HG02588 (cell line): ENCODE results near the gene ARHGEF4.

Experiments used
- ATAC-seq: cut with Tn5 transposase; IDR thresholded peaks from one replicate; pipeline ENCODE4 v1.9.1; 2021; ENCODE audit warnings: mild to moderate bottlenecking, moderate library complexity; ENCODE audit not compliant: unreplicated experiment

ARHGEF4 gene

DNA sequence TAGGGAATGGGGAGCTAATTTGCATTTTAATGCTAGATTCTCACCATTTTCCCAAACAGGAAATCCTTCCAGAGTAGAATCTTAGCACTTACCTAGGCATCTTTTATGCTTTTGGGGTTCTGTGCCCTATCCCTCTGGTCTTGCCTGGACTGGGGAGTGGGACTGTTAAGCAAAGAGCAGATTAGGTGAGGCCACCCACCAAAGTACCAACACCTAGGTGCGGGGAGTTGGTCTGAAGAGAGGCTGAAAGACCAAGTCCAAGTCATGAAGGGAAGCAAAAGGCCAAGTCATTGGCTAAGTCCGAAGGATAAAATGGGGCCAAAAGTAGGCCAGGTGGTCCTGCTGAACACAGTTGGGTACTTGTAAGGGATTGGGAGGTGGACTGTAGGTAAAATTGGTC is 169.8 kb downstream of the ARHGEF4 start:
- no peak for ATAC-seq

DNA sequence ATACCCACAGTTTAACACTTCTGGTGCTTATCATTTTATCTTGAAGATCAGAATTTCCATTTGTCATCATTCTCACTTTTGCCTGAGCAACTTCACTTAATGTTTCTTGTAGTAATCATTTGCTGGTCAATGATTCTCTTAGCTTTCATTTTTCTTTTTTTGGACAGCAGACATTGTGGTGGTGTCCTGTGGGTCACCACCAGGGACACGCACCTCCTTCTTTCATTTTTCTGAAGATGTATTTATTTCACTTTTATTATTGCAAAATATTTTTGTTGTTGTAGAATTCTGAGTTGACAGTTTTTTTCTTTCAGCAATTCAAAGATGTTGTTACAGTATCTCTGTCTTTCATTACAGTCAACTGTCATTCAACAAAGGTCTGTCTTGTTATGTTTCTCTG is 172.3 kb downstream of the ARHGEF4 start:
- ATAC-seq: no peak

DNA sequence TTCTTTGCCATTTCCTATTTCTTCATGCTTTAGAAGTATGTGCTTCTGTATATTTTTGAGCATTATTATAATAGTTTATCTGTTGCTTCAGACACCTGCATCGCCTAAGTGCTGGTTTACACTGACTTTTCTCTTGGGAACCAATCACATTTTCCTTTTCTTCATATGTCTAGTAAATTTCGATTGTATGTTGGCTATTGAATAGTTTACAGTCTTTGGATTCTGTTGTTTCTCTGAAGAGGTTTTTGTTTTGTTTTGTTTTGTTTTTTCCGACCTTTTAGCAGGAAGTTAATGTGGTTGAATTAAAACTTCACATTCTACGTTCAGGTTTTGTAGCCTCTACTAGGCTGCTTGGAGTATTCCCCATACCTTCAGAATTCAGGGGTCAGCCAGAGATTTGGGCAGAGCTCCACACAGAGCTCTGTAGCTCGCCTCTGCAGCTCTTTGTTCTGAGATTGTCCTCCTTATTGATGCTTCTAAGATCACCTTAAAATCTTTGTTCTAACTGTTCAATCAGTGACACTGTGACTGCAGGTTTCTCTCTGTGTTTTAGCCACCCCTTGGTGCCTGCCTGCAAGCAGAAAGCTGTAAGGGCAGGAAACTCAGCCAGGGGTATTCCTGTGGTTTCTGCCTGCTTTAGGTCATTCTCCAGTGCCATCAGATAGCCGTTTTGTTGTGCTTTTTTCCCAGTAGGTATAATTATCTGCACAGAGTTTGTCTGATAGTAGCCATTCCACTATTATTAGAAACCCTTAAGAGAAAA is 173.2 kb downstream of the ARHGEF4 start:
- no peak for ATAC-seq

DNA sequence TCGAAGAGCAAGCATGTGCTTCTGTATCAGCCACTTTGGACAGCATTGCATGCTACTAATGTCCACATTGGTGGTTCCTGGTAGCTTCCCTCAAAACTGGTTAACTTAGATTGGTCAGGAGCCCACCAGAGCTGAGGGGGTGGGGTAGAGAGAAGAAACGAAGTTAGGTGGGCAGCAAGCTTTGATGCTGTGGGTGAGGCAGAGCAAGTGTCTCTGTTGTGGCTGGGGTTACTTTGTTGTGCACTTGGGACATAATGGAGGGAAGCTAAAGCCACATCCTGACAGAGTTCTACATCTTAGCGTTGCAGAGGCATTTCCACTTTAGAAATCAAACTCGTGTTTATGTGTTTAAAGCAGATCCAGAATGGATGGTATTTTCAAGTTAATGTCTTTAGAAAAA is 173.9 kb downstream of the ARHGEF4 start:
- ATAC-seq: no peak

DNA sequence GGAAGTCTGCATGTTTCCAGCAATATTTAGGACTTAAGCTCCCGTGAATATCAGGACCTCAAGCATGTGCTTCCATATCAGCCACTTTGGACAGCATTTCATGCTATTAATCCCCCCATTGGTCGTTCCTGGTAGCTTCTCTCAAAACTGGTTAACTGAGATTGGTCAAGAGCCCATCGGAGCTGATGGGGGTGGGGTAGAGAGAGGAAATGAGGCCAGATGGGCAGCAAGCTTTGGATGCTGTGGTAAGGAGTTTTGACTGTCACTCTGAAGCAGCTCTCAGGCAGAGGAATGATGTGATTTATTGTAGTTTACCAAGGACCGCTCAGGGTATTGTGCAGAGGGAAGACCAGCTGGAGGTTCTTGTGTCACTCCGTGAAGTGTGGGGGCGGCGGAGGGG is 174.8 kb downstream of the ARHGEF4 start:
- ATAC-seq: no peak

DNA sequence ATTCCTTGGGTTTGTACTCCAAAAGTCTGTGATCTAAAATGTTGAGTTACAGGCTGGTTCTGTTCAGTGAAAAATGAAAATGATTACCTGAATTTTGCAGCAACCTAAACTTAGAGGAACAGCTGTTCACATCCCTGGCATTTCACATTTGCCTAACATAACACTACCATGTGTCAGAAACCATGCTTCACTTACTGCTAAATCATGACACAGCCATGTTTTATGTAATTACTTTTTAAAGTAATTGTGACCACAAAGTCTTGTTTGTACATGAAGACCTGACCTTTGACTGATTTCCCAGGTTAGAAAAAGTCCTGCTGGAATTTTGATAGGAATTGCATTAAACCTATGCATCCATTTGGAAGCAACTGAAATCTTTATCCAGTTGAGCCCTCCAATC is 177.4 kb downstream of the ARHGEF4 start:
- ATAC-seq: no peak

DNA sequence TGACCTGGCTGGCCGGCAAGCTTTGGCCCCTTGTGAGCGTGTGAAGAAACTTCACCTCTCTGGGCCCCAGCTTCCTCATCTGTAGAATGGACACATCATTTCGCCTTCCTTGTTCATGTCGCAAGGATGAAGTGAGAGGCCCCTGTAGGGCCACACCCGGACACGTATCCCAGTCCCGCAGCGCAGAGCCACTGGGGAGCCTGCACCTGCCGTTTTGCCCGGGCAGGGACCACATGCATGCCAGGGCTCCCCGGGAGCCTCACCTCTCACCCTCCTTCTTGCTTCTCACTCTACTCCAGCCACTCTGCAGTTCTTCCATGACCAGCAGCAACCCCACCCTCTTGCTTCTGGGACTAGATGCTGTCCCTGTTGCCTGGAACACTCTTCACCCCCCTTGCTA is 179.1 kb downstream of the ARHGEF4 start:
- no peak for ATAC-seq

DNA sequence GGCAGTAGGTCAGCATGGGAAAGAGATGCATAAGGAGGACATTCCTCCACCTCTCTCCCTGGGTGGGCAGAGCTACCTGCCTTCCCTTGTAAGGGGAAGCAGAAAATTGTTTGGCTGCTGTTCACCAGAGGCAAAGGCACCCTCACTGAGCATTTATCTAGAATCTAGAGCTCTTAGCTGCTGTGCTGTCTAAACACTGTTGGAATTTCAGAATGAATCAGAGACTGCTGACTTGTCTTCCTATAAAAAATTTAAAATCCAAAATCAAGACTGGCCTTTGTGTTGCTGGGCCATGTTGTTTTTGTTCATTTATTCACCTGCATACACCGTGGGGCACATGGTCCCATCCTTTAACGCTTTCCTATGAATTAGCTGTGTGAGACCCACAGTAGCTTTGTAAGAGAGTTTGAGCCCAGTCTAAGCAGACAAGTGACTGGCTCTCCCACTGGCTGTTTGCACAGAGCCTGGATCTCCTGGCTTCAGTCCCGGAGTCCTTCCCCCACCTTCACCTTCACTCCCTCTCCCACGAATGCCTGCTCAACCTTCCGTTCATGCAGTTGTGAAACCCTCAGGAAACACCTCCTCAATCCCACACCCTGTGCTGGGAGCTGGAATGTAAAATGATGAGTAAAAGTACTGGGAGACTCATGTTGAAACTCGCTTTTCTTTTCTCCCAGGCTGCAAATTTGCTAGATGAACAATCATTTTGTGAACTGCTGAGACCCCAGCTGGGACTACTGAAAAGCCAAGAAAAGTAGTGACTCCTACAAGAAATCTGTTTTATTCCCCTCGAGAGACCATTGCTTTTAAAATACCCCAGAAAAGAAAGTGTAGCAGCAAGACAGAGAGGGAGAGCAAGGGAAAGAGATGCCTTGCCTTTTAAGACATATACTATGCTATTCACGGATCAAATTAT is 180.4 kb downstream of the ARHGEF4 start:
- no peak for ATAC-seq

DNA sequence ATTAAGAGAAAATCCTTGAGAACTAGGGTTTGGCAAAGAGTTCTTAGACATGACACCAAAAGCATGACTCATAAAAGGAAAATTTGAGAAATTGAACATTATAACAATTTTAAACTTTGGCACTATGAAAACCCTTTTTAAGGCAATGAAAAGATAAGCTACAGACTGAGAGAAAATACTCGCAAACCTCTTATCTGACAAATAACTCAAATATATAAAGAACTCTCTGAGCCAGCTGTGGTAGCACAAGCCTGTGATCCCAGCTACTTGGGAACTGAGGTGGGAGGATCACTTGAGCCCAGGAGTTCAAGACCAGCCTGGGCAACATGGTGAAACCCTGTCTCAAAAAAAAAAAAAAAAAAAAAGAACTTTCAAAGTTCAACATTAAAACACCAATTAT is 186.0 kb downstream of the ARHGEF4 start:
- no peak for ATAC-seq

DNA sequence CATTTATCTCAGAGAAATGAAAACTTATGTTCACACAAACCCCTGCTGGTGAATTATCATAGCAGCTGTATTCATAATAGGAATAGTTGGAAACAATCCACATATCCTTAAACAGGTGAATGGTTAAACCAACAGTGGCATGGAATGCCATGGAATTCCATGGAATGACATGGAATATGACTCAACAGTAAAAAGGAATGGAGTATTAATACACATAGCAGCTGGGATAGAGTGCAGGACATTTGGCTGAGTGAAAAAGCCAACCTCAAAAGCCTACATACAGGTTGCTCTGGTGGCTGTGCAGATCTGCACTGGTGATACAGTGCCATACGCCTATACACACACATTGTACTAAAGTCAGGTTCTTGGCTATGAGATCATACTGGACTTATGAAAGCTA is 187.0 kb downstream of the ARHGEF4 start:
- no peak for ATAC-seq

DNA sequence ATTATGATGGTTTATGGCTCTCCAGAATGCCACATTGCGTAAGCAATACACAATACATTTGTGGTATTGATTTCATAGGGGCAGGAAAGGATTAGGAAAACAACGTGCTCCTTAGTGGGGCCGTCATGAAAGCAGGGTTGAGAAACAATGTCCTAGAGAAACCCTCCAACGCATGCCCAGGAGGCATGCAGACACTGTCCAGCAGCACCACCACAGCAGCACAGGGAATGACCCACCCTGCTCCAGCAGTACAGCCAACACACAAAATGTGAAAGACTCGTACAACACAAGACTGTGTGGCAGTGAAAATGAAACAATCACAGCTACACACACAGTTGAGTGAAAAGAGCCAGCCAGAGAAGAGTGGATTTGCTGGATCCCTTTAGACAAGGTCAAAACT is 190.2 kb downstream of the ARHGEF4 start:
- no peak for ATAC-seq

DNA sequence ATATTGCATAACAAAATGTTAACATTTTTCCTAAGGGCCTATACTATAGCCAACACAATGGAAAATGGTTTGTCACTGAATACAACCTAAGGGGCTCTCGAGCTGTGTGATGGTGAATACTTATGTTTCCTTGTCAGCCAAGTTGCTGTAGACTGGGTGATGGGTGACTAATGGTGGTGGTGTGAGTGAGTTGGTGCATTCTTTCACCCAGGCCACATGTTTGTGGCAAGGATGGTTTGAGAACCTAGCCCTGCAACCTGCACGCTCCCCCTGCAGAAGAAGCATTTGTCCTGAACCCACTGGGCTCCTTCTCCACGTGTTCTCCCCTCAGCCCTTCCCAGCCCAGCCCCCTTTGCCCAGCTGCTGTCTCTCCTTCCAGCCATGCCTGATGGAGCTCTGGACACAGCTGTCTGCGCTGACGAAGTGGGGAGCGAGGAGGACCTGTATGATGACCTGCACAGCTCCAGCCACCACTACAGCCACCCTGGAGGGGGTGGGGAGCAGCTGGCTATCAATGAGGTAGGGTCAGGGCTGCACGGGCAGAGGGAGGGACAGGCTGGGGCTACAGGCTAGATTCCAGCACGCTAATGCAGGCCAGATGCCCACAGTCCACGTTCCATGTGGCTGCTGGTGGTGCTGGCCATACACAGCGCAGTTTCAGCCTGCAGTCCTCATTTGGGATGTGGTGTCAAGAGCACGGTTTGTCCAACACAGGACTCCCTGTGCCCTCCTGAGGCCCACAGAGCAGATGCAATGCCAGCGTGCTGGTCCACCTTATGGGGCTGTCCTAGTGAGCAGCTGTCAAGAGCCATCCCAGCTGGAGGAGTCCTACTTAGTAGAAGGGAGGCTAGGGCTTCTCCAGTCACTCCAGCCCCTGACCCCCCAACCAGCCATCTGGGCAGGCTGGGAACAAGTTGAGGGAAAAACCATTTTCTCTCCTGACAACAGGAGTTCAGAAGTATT is 191.1 kb downstream of the ARHGEF4 start:
- no peak for ATAC-seq

DNA sequence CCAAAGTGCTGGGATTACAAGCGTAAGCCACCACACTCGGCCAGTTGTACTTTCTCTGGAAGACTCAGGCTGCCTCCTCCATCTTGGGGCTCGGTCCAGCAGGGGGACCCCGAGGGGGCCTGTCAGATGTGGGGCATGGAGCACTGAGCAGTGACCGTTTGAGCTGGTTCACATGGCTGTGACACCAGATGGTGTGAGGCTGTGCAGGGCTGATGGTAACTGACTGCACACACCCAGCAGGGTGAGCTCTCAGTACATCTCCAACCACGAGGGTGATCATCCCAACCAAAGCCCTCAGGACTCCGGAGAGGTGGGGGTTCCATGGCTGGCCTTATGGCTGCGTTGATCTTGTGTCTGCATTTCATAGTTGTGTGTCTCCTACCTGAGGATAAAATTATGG is 193.1 kb downstream of the ARHGEF4 start:
- no peak for ATAC-seq

DNA sequence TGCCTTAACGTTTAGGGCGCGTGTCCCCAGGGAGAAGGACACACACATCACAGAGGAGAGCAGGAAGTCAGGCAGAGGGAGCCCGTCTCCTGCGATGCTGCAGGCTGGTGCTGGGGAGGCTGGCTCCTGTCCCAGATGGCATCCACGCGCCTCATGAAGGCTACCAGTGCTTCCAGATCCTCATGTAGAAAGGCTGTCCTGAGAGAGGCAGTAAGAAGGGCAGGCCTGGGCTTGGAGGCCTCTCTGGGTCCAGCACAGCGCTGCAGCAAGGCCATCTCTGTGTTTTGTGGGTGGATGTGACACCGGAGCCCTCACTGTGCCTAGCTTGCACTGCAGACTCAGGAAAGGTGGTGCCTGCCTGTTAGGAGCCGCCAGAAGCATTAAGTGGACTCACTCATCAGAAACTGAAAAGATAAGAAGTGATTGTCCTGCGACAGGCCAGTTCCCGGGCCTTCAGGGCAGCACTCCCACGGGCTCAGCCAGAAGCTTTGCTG is 193.8 kb downstream of the ARHGEF4 start:
- no peak for ATAC-seq

DNA sequence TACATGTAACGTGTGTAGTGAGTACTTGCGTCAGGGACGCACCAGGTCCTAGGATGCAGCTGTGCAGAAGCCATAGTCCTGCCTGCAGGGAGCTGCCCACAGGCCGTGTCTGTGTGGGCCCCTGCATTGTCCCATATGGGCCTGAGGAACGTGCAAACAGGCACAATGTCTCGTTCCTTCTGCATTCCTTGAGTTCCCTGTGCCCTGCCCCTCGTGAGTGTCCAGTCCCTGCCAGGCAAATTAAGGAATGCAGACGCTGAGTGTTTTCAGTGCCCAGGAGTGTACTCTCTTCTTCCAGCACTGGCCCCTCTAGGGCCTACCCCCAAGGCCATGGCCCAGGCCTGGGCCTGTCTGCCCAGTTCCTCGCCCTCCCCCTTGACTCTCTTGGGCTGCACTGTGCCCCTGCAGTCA is 194.7 kb downstream of the ARHGEF4 start:
- ATAC-seq: no peak

DNA sequence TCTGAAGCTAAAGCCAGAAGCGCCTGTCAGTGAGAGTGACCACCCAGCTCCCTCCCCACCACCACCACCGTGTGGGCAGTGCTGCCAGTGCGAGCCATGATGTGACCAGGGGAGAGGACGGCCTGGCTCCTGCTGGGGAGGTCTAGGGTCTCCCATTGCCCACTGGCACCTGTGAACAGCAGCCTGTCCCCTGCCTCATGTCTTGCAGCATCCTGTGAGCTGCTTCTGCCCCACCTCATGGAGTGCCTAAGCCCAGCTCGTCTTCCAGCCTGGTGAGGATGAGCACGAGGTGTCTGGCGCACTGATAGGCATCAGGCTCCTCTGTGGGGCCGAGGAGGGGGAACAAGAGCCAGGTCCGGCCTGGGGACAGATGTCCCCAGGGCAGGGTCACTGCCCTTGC is 195.2 kb downstream of the ARHGEF4 start:
- ATAC-seq: no peak

DNA sequence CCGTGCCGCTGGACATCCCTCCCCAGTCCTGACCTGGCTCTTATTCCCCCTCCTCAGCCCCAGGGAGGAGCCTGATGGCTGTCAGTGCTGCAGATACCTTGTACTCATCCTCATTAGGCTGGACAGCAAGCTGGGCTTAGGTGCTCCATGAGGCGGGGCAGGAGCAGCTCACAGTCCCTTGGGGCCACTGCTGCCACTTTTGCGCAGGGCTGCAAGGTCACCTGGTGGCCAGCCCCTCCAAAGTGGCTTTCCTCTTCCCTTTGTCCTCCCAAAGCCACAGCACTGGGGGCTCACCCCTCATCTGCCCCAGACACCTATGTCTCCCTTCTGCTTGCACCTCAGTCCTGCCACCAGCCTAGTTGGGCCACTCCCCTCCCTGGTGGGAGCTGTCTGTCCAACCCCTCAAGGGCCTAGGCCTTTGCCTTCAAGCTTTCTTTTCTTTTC is 195.7 kb downstream of the ARHGEF4 start:
- no peak for ATAC-seq

DNA sequence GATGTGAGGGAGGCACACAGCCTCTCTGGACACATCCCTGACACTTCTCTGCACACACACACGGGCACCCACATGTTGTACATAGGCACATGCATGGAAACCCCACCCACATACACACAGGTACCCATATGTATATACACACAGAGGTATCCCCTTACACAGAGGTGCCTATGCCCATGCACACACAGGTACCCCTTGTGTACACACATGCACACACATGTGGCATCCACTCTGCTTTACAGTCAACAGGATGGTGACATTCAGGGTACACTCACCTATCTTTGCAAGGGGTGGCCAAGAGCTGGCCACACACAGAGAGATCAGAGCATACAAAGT is 197.0 kb downstream of the ARHGEF4 start:
- no peak for ATAC-seq

DNA sequence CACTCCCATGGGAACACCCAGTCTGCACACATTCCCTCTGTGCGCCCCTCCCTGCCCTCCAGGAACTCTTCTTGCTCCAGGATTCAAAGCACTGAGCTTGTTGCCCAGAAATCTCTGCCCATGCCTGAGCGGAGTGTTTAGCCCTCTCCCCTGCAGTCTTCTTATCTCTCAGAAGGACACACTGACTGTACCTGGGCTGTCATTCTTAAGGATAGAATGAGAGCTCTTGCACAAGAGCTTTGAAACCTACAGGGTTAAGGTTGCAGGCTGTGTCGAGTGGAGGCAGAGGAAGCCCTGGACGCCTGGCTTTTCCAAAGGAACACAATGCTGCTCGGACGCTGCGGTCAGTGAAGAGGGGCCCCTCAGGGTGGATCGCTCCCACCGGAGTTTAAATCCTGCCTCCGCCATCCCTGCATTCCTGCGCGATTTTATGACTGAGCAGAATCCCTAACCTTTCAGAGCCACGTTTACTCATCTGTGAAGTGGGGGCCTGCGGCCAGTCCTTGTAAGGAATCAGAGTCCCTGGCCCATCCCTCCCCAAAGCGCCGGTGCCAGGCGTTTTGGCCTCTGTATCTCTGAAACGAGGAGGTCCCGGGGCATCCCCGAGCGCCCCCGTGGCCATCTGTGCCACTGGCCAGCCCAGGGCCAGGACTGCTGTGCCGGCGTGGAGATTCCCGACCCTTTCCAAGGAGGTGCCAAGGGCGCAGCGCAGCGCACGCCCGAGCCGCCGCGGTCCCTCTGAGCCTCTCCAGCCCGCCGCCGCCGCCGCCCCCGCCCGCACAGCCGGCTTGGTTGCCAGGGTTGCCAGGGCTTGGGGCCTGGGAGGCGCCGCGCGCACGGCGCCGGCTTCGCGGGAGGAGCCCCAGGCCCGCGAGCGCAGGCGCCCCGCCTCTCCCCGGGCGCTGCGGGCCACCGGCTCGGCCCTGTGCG is 197.7 kb downstream of the ARHGEF4 start:
- no peak for ATAC-seq
